CD8-positive, alpha-beta memory T cell (primary cell): ENCODE results near the gene KCNJ5. TPM values are rescaled to one million over a fixed set of nuclear protein-coding genes. Genes with fewer than 3 reads are reported as not detected.

Source experiments
- CTCF ChIA-PET: fragments of 350-600 bp; sonication (Branson Sonifier 250); formaldehyde crosslinking; loops from one replicate; lab custom pipeline; 2021; ENCODE audit warnings: antibody characterized with exemption; lab: Charles Lee
- POLR2A ChIA-PET: fragments of 350-600 bp; sonication (Branson Sonifier 250); formaldehyde crosslinking; loops from one replicate; lab custom pipeline; 2021; ENCODE audit warnings: antibody characterized with exemption; lab: Charles Lee
- DNase-seq, 5 donors: peaks; one replicate each; pipeline versions ENCODE4 v3.0.0 to v3.0.0-alpha.2; 2020 to 2022; ENCODE audit warnings: mixed read lengths in 1 of 5
- H3K27ac ChIP-seq: one replicate; pipeline ENCODE4 v1.7.0; 2013; ENCODE audit warnings: low read depth, mild to moderate bottlenecking, low read length, moderate library complexity
- H3K27me3 ChIP-seq: 2 replicates; pipeline ENCODE4 v1.7.0; 2013; ENCODE audit warnings: low read length, mild to moderate bottlenecking; ENCODE audit not compliant: insufficient read depth, poor library complexity, severe bottlenecking
- H3K36me3 ChIP-seq: 2 replicates; pipeline ENCODE4 v1.7.0; 2013; ENCODE audit warnings: mild to moderate bottlenecking, low read length, moderate library complexity; ENCODE audit not compliant: insufficient read depth
- H3K4me1 ChIP-seq: 2 replicates; pipeline ENCODE4 v1.7.0; 2013; ENCODE audit warnings: mild to moderate bottlenecking, low read length, moderate library complexity; ENCODE audit not compliant: insufficient read depth
- H3K4me3 ChIP-seq: 2 replicates; pipeline ENCODE4 v1.7.0; 2013; ENCODE audit warnings: mild to moderate bottlenecking, low read length
- H3K9me3 ChIP-seq: 2 replicates; pipeline ENCODE4 v1.7.0; 2013; ENCODE audit warnings: mild to moderate bottlenecking, low read length
- H3K27ac Mint-ChIP-seq, 8 donors: one replicate each; pipeline ENCODE4 v1.8.0; 2020 to 2021; ENCODE audit warnings: mixed read lengths in 8 of 8, mild to moderate bottlenecking in 6 of 8, inconsistent platforms in 3 of 8, moderate library complexity in 3 of 8
- H3K27me3 Mint-ChIP-seq, 2 donors: one replicate each; pipeline ENCODE4 v1.8.0; 2020 to 2021; ENCODE audit warnings: mixed read lengths in 2 of 2, mild to moderate bottlenecking in 1 of 2, moderate library complexity in 1 of 2
- H3K36me3 Mint-ChIP-seq, 3 donors: one replicate each; pipeline ENCODE4 v1.8.0; 2020 to 2021; ENCODE audit warnings: mixed read lengths in 3 of 3, inconsistent platforms in 1 of 3, mild to moderate bottlenecking in 1 of 3
- H3K4me1 Mint-ChIP-seq, 3 donors: one replicate each; pipeline ENCODE4 v1.8.0; 2020 to 2021; ENCODE audit warnings: mixed read lengths in 3 of 3, inconsistent platforms in 1 of 3, mild to moderate bottlenecking in 1 of 3
- H3K4me3 Mint-ChIP-seq, 7 donors: one replicate each; pipeline ENCODE4 v1.8.0; 2020 to 2021; ENCODE audit warnings: mixed read lengths in 7 of 7, mild to moderate bottlenecking in 6 of 7, moderate library complexity in 4 of 7, inconsistent platforms in 2 of 7
- H3K9me3 Mint-ChIP-seq, 5 donors: one replicate each; pipeline ENCODE4 v1.8.0; 2020 to 2022; ENCODE audit warnings: mixed read lengths in 5 of 5, mild to moderate bottlenecking in 3 of 5, moderate library complexity in 2 of 5, inconsistent platforms in 1 of 5
- polyA plus RNA-seq: library from polyadenylated mRNA; unstranded; fragments of 300-500 nt; fragmentation: Illumina TruSeq; gene quantifications from one replicate; pipeline ENCODE4 v1.2.3, GENCODE V29; 2021
- total RNA-seq, 2 experiments: library from RNA; stranded (reverse); gene quantifications; one replicate each; pipeline ENCODE4 v1.2.3, GENCODE V29; 2021

The KCNJ5 gene
- total and polyA plus RNA-seq, 3 experiments from 2014 or later, result 0.04 TPM; not detected in 2

DNA sequence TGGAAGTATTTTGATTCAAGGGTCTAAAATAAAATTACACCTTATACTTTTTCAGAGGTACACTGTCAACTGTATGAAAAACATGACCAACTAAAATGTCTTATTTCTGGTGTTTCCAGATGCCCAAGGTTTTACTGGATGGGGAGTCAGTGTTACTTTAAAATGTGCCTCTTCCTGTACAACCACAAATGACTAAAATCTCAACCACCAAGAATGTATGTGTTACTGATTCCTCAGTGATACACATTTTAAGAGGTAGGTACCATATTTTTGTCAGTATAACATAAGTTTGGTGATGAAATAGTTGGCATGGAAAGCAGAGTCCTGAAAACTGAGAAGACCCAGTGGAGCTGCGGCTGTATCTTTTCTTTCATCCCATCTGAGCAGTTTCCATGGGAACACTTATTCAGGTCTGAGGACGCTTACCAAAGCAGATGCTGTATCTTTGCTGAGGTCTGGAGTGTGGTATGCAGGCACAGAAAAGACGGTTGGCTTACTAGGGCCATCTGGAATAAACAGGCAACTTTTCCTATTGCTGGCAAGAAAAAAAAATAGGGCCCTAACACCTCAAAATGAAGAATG is 72.7 kb downstream of the KCNJ5 start:
- Histone ChIP-seq H3K36me3 (no peaks in the 10 kb centered on the region), H3K27ac (no peak overlapping the region), H3K4me3 (no peak overlapping the region), H3K4me1 (no peaks in the 10 kb centered on the region), H3K9me3 (no peaks in the 10 kb centered on the region), H3K27me3 (no peaks in the 10 kb centered on the region)
- Mint-ChIP-seq H3K9me3 (no peaks in the 10 kb centered on the region), H3K27ac (peak overlapping the region in 1 of 8 donors; percentile 58), H3K36me3 (no peaks in the 10 kb centered on the region), H3K4me3 (no peak overlapping the region), H3K4me1 (peaks cover 25 to 35% (median 31%) of the 10 kb centered on the region in 3 donors), H3K27me3 (peaks cover 1 to 4% of the 10 kb centered on the region in 2 donors)
- DNase-seq, result no peak
- CTCF ChIA-PET, result no interaction called here
- POLR2A ChIA-PET, result no interaction called here

DNA sequence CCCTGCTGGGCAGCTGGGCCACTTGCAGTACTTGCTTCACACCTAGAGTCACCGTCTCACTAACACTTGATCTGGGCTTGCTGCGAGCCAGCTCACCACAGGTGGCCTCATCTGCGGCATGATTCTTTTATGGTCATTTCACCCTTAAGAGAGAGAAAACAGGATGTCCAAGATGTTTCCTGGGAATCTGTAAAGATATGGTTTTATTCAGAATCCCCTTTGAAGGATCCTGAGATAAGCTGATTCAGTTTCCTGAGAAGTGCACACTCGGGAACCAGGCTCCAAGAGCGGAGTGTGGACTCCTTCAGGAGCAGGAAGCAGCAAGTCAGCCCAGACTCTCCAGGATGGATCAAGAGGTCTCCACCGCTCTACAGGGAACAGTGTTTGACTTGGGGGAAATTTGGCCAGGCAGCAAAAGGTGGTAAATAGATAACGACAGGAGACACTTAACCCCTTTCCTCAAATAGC is 73.3 kb downstream of the KCNJ5 start:
- DNase-seq, result no peak
- POLR2A ChIA-PET, result no interaction called here
- no peak overlapping the region for H3K4me3 ChIP-seq
- Mint-ChIP-seq H3K4me1 (peaks cover 25 to 35% (median 31%) of the 10 kb centered on the region in 3 donors), H3K36me3 (no peaks in the 10 kb centered on the region), H3K27me3 (peaks cover 0 to 4% of the 10 kb centered on the region in 2 donors), H3K9me3 (no peaks in the 10 kb centered on the region), H3K27ac (peak overlapping the region in 2 of 8 donors; percentile 30 to 69), H3K4me3 (peak overlapping the region in 4 of 7 donors; percentile 6 to 35 (median 32))
- H3K4me1 ChIP-seq, result no peaks in the 10 kb centered on the region
- no peaks in the 10 kb centered on the region for H3K27me3 ChIP-seq
- H3K36me3 ChIP-seq, result no peaks in the 10 kb centered on the region
- no peak overlapping the region for H3K27ac ChIP-seq
- CTCF ChIA-PET, result no interaction called here
- H3K9me3 ChIP-seq, result no peaks in the 10 kb centered on the region

DNA sequence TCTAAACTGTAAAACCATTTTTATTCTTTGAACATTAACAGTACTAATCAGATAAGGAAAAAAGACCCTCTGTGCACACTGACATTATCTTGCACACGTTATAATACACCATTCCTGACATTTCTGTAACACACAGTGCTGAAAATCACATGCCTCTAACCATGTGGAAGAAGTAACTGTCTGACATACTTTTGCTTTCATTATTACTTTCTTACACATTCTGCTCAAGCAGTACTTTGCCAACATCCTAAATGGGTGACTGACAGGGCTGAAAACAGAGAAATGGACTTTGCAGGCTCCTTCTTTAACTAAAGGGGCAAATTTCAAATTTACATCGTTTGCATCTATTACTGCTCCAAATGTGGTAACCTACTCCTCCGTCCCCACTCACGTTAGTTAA is 74.3 kb downstream of the KCNJ5 start:
- Histone ChIP-seq H3K27ac (no peak overlapping the region), H3K4me1 (no peaks in the 10 kb centered on the region), H3K36me3 (no peaks in the 10 kb centered on the region), H3K4me3 (no peak overlapping the region), H3K9me3 (no peaks in the 10 kb centered on the region), H3K27me3 (no peaks in the 10 kb centered on the region)
- H3K27ac Mint-ChIP-seq, result peak overlapping the region in 2 of 8 donors; percentile 16 to 23
- DNase-seq, result no peak
- peaks cover 26 to 38% (median 37%) of the 10 kb centered on the region in 3 donors for H3K4me1 Mint-ChIP-seq
- POLR2A ChIA-PET, result no interaction called here
- peak overlapping the region in 5 of 7 donors; percentile 11 to 51 (median 26) for H3K4me3 Mint-ChIP-seq
- H3K27me3 Mint-ChIP-seq, result peaks cover 0 to 9% of the 10 kb centered on the region in 2 donors
- H3K9me3 Mint-ChIP-seq, result no peaks in the 10 kb centered on the region
- CTCF ChIA-PET, result no interaction called here
- H3K36me3 Mint-ChIP-seq, result peaks cover 0 to 2% (median 0%) of the 10 kb centered on the region in 3 donors

DNA sequence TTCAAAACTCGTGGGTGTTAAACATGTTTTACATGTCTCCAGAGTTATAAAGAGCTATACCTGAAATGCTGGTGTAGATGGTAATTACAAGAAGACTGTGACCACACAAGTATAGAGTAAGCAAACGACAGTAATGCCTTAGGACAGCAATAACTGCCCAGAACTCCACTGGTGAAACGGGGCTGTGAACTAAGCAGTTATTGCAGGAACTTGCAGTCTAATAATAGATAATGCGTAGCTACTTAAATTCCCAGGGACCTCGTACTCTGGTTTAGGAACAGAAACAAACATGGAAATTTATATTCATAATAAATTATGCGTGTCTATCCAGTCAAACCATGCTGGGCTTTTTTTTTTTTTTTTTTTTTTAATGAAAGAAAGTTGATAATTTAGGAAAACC is 76.4 kb downstream of the KCNJ5 start:
- Mint-ChIP-seq H3K27me3 (peaks cover 0 to 7% of the 10 kb centered on the region in 2 donors), H3K27ac (no peak overlapping the region), H3K36me3 (peaks cover 0 to 2% (median 0%) of the 10 kb centered on the region in 3 donors), H3K4me3 (no peak overlapping the region), H3K4me1 (peaks cover 27 to 41% (median 41%) of the 10 kb centered on the region in 3 donors), H3K9me3 (no peaks in the 10 kb centered on the region)
- ChIA-PET POLR2A (no interaction called here), CTCF (no interaction called here)
- no peak for DNase-seq
- Histone ChIP-seq H3K27me3 (no peaks in the 10 kb centered on the region), H3K9me3 (no peaks in the 10 kb centered on the region), H3K4me3 (no peak overlapping the region), H3K36me3 (no peaks in the 10 kb centered on the region), H3K27ac (no peak overlapping the region), H3K4me1 (no peaks in the 10 kb centered on the region)

DNA sequence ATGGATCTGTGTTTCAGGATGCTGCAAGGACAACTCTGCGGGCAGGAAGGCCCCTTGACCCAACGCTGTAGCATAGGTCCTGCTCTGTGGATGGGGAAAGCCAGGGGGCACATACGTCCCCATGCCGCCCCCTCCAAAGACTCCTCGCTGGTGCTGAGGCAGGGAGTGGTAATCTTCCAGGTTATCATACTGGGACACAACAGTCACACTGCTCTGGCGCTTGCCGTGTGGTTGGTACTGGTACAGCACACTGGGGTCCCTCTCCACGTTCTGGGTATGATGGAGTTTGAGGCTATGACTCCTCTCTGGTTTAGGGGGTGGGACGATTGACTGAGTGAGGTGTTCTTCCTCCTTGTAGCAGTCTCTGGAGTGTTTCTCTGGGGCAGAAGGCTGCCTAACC is 77.8 kb downstream of the KCNJ5 start:
- Histone ChIP-seq H3K27ac (no peak overlapping the region), H3K4me1 (no peaks in the 10 kb centered on the region), H3K36me3 (no peaks in the 10 kb centered on the region), H3K27me3 (no peaks in the 10 kb centered on the region), H3K4me3 (no peak overlapping the region), H3K9me3 (no peaks in the 10 kb centered on the region)
- DNase-seq, result no peak
- Mint-ChIP-seq H3K4me3 (no peak overlapping the region), H3K27me3 (peaks cover 0 to 7% of the 10 kb centered on the region in 2 donors), H3K36me3 (peaks cover 1 to 5% (median 2%) of the 10 kb centered on the region in 3 donors), H3K9me3 (no peaks in the 10 kb centered on the region), H3K4me1 (peaks cover 19 to 31% (median 28%) of the 10 kb centered on the region in 3 donors), H3K27ac (no peak overlapping the region)
- ChIA-PET POLR2A (no interaction called here), CTCF (no interaction called here)

Other genes starting within 250 kb of the KCNJ5 start
- 10 to 100 TPM; 41.7 to 45.2 TPM for gene FLI1, start 197.3 kb upstream of the KCNJ5 start, total RNA-seq
- gene FLI1, start 197.3 kb upstream of the KCNJ5 start, polyA plus RNA-seq, result 89.2 TPM
- not detected for gene KCNJ1, start 24.1 kb upstream of the KCNJ5 start, total RNA-seq
- not detected for gene KCNJ1, start 24.1 kb upstream of the KCNJ5 start, polyA plus RNA-seq
- not detected for gene TP53AIP1, start 51.5 kb downstream of the KCNJ5 start, total RNA-seq
- gene TP53AIP1, start 51.5 kb downstream of the KCNJ5 start, polyA plus RNA-seq, result not detected